ENCODE measurements around the gene BTBD9.

DNA sequence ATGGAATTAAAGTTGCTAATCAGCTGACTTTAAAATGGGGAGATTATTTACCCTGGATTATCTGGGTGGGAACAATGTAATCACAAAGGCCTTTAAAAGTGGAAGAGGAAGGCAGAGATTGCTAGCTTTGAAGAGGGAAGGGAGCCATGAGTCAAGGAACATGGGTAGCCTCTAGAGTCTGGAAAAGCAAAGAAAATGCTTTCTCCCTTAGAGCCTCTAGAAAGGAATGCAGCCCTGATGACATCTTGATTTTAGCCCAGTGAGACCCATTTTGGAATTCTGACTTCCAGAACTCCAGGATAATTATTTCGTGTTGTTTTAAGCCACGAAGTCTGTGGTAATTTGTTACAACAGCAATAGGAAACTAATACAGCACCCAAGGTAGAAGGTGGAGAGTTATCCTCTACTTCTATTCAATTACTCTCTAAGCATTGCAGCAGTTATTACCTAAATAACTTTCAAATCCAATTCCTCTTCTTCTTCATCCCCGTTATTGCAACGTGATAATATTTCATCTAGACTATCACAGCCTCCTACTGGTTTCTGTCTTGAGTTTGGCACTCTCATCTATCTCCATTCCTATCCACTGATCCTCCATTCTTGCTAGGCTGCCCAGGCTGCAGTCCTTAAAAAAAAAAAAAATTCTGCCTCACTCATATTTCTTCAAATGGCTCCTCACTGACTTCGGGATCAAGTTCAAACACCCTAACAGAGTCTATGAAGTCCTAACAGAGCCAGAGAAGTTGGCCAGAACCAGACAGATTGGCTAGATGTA, 224.3 kb downstream of the BTBD9 start:
- no peak for TF ChIP-seq POLR2AphosphoS5 (IDR thresholded peaks at IDR 0.05)
- TF ChIP-seq POLR2A (IDR thresholded peaks at IDR 0.05) = no peak
- TF ChIP-seq, protein P1, sequence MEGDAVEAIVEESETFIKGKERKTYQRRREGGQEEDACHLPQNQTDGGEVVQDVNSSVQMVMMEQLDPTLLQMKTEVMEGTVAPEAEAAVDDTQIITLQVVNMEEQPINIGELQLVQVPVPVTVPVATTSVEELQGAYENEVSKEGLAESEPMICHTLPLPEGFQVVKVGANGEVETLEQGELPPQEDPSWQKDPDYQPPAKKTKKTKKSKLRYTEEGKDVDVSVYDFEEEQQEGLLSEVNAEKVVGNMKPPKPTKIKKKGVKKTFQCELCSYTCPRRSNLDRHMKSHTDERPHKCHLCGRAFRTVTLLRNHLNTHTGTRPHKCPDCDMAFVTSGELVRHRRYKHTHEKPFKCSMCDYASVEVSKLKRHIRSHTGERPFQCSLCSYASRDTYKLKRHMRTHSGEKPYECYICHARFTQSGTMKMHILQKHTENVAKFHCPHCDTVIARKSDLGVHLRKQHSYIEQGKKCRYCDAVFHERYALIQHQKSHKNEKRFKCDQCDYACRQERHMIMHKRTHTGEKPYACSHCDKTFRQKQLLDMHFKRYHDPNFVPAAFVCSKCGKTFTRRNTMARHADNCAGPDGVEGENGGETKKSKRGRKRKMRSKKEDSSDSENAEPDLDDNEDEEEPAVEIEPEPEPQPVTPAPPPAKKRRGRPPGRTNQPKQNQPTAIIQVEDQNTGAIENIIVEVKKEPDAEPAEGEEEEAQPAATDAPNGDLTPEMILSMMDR (IDR thresholded peaks at IDR 0.05) = no peak
